Measurements from ENCODE around the gene INPP4A. TPM values are rescaled to one million over a fixed set of nuclear protein-coding genes. Genes with fewer than 3 reads are reported as not detected.

INPP4A gene
- total and polyA plus RNA-seq, 7 donors: 1.8 to 49.9 (median 30.4) TPM

- H3K4me1 ChIP-seq: peaks cover 0 to 63% (median 51%) of the 10 kb centered on the region in 4 donors
- TF ChIP-seq EP300 (IDR thresholded peaks at IDR 0.05): no peak
- TF ChIP-seq POLR2AphosphoS5 (IDR thresholded peaks at IDR 0.05): no peak
- no peak for TF ChIP-seq CTCF (IDR thresholded peaks at IDR 0.05)
- TF ChIP-seq POLR2A (IDR thresholded peaks at IDR 0.05): no peak
- intact Hi-C loops (cut with DNase I): no loop called here
- H3K27ac ChIP-seq: no peak overlapping the region
- 86 to 92% methylated on average over 7 of the region's 7 CpGs for WGBS, 2 donors
- no peaks in the 10 kb centered on the region for H3K27me3 ChIP-seq
- peak; percentile 12 for DNase-seq
- no peak overlapping the region for H3K4me3 ChIP-seq
- H3K36me3 ChIP-seq: no peaks in the 10 kb centered on the region
- H3K9me3 ChIP-seq: no peaks in the 10 kb centered on the region
Observed at GRCh38 chr2:98470851-98471255, 26.2 kb downstream of the INPP4A start.

GRCh38 chr2:98471402-98472131 lies 26.9 kb downstream of the INPP4A start:
- DNase-seq: peak; percentile 41
- intact Hi-C loops (cut with DNase I): no loop called here
- peaks cover 0 to 63% (median 51%) of the 10 kb centered on the region in 4 donors for H3K4me1 ChIP-seq

GRCh38 chr2:98472132-98472650 lies 27.5 kb downstream of the INPP4A start:
- intact Hi-C loops (cut with DNase I): no loop called here
- peak; percentile 62 for DNase-seq
- Histone ChIP-seq H3K27me3 (no peaks in the 10 kb centered on the region), H3K4me1 (peaks cover 0 to 69% (median 51%) of the 10 kb centered on the region in 4 donors), H3K9me3 (no peaks in the 10 kb centered on the region), H3K27ac (no peak overlapping the region), H3K4me3 (no peak overlapping the region), H3K36me3 (no peaks in the 10 kb centered on the region)
- TF ChIP-seq POLR2A (IDR thresholded peaks at IDR 0.05) (no peak), CTCF (IDR thresholded peaks at IDR 0.05) (no peak), EP300 (IDR thresholded peaks at IDR 0.05) (no peak), POLR2AphosphoS5 (IDR thresholded peaks at IDR 0.05) (no peak)
- WGBS, 2 donors: 83 to 94% methylated on average over 5 of the region's 5 CpGs

More at GRCh38 chr2:98471402-98472131, 26.9 kb downstream of the INPP4A start:
- no peaks in the 10 kb centered on the region for H3K27me3 ChIP-seq
- no peak for TF ChIP-seq POLR2A (IDR thresholded peaks at IDR 0.05)
- no peak for TF ChIP-seq POLR2AphosphoS5 (IDR thresholded peaks at IDR 0.05)
- TF ChIP-seq CTCF (IDR thresholded peaks at IDR 0.05): no peak
- no peak overlapping the region for H3K27ac ChIP-seq
- 90 to 95% methylated on average over 10 of the region's 10 CpGs for WGBS, 2 donors
- no peak overlapping the region for H3K4me3 ChIP-seq
- H3K9me3 ChIP-seq: no peaks in the 10 kb centered on the region
- H3K36me3 ChIP-seq: no peaks in the 10 kb centered on the region

GRCh38 chr2:98472961-98473746 lies 28.5 kb downstream of the INPP4A start:
- no peak for TF ChIP-seq POLR2A (IDR thresholded peaks at IDR 0.05)
- TF ChIP-seq POLR2AphosphoS5 (IDR thresholded peaks at IDR 0.05): no peak
- TF ChIP-seq EP300 (IDR thresholded peaks at IDR 0.05): no peak
- no peak for TF ChIP-seq CTCF (IDR thresholded peaks at IDR 0.05)
- 76 to 86% methylated on average over 9 of the region's 9 CpGs for WGBS, 2 donors
- Histone ChIP-seq H3K4me1 (peaks cover 0 to 77% (median 58%) of the 10 kb centered on the region in 4 donors), H3K36me3 (no peaks in the 10 kb centered on the region), H3K4me3 (no peak overlapping the region), H3K9me3 (no peaks in the 10 kb centered on the region), H3K27ac (no peak overlapping the region), H3K27me3 (no peaks in the 10 kb centered on the region)
- intact Hi-C loops (cut with DNase I): no loop called here
- peak; percentile 42 for DNase-seq

All from sigmoid colon (tissue), 7 donors.